CD4-positive, alpha-beta memory T cell (primary cell): ENCODE measurements around the gene CDK14. TPM values are rescaled to one million over a fixed set of nuclear protein-coding genes. Genes with fewer than 3 reads are reported as not detected.

Experiments used
- CTCF ChIA-PET: fragments of 350-600 bp; sonication (Branson Sonifier 250); formaldehyde crosslinking; loops from one replicate; lab custom pipeline; 2021; ENCODE audit warnings: inconsistent platforms; ENCODE audit not compliant: partially characterized antibody; lab: Charles Lee
- POLR2A ChIA-PET: fragments of 350-600 bp; sonication (Branson Sonifier 250); formaldehyde crosslinking; loops from one replicate; lab custom pipeline; 2021; ENCODE audit not compliant: partially characterized antibody; lab: Charles Lee
- DNase-seq, 5 donors: peaks; one replicate each; pipeline versions ENCODE4 v3.0.0 to v3.0.0-alpha.2; 2020 to 2022; ENCODE audit warnings: mixed read lengths in 1 of 5
- H3K27ac ChIP-seq: one replicate; pipeline ENCODE4 v1.7.0; 2013; ENCODE audit warnings: low read depth, low read length
- H3K27me3 ChIP-seq: 2 replicates; pipeline ENCODE4 v1.7.0; 2013; ENCODE audit warnings: mild to moderate bottlenecking, low read length, moderate library complexity; ENCODE audit not compliant: insufficient read depth
- H3K36me3 ChIP-seq: 2 replicates; pipeline ENCODE4 v1.7.0; 2013; ENCODE audit warnings: mild to moderate bottlenecking, low read length, moderate library complexity; ENCODE audit not compliant: insufficient read depth
- H3K4me1 ChIP-seq: 2 replicates; pipeline ENCODE4 v1.7.0; 2013; ENCODE audit warnings: mild to moderate bottlenecking, low read length, moderate library complexity; ENCODE audit not compliant: insufficient read depth
- H3K4me3 ChIP-seq, 2 donors: one replicate each; pipeline ENCODE4 v1.7.0; 2013; ENCODE audit warnings: low read length in 2 of 2, mild to moderate bottlenecking in 1 of 2
- H3K9me3 ChIP-seq, 2 donors: one replicate each; pipeline ENCODE4 v1.7.0; 2013; ENCODE audit warnings: low read length in 2 of 2, control low read depth in 1 of 2; ENCODE audit not compliant: control insufficient read depth in 1 of 2
- H3K27ac Mint-ChIP-seq, 7 donors: one replicate each; pipeline ENCODE4 v1.8.0; 2020 to 2021; ENCODE audit warnings: mixed read lengths in 7 of 7, mild to moderate bottlenecking in 6 of 7, inconsistent platforms in 3 of 7, moderate library complexity in 3 of 7
- H3K27me3 Mint-ChIP-seq, 2 donors: one replicate each; pipeline ENCODE4 v1.8.0; 2020 to 2021; ENCODE audit warnings: mixed read lengths in 2 of 2
- H3K36me3 Mint-ChIP-seq, 2 donors: one replicate each; pipeline ENCODE4 v1.8.0; 2020 to 2021; ENCODE audit warnings: mixed read lengths in 2 of 2, inconsistent platforms in 1 of 2, mild to moderate bottlenecking in 1 of 2
- H3K4me1 Mint-ChIP-seq, 4 donors: one replicate each; pipeline ENCODE4 v1.8.0; 2020 to 2021; ENCODE audit warnings: mixed read lengths in 4 of 4, mild to moderate bottlenecking in 1 of 4
- H3K4me3 Mint-ChIP-seq, 8 donors: one replicate each; pipeline ENCODE4 v1.8.0; 2020 to 2021; ENCODE audit warnings: mixed read lengths in 8 of 8, mild to moderate bottlenecking in 7 of 8, moderate library complexity in 6 of 8, inconsistent platforms in 3 of 8
- H3K9me3 Mint-ChIP-seq, 8 donors: one replicate each; pipeline ENCODE4 v1.8.0; 2020 to 2021; ENCODE audit warnings: mixed read lengths in 8 of 8, mild to moderate bottlenecking in 5 of 8, inconsistent platforms in 3 of 8, moderate library complexity in 1 of 8
- intact Hi-C: fragments of 100-400 bp; cut with micrococcal nuclease; formaldehyde crosslinking; loops from one replicate; pipeline ENCODE4 v1.15.1; 2023
- polyA plus RNA-seq, 2 donors: library from polyadenylated mRNA; unstranded; fragments of 300-500 nt; fragmentation: Illumina TruSeq; gene quantifications; one replicate each; pipeline ENCODE4 v1.2.3, GENCODE V29; 2021
- total RNA-seq, 2 experiments: library from RNA; stranded (reverse); gene quantifications; one replicate each; pipeline ENCODE4 v1.2.3, GENCODE V29; 2021

CDK14 gene
- total and polyA plus RNA-seq, 4 experiments from 2014 or later = 0.47 to 0.81 (median 0.70) TPM; not detected in 1

DNA sequence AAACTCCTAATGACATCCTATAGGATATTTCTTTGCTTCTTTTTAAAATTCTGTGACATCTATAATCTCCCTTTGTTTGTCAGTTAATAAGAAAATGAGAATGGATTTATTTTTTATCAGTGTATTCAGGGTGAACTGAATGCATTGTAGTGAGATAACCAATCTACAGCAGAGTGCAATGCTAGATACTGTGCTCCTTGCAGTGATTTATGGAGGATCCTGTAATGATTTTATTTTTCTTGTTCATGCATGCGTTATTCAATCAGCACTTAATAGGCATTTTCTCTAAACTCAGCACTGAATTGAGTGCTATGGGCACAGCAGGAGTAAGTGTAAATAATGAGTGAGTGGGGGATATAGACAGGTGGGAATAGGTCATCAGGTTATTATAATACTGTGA is 253.9 kb downstream of the CDK14 start:
- Histone ChIP-seq H3K4me1 (no peaks in the 10 kb centered on the region), H3K27me3 (no peaks in the 10 kb centered on the region), H3K27ac (no peak overlapping the region), H3K9me3 (no peaks in the 10 kb centered on the region), H3K36me3 (no peaks in the 10 kb centered on the region), H3K4me3 (no peak overlapping the region)
- Mint-ChIP-seq H3K4me1 (no peaks in the 10 kb centered on the region), H3K27ac (no peak overlapping the region), H3K9me3 (peaks cover 0 to 6% (median 0%) of the 10 kb centered on the region in 8 donors), H3K27me3 (no peaks in the 10 kb centered on the region), H3K4me3 (no peak overlapping the region), H3K36me3 (no peaks in the 10 kb centered on the region)
- CTCF ChIA-PET = no interaction called here
- no peak for DNase-seq
- intact Hi-C loops = no loop called here
- POLR2A ChIA-PET = no interaction called here

GRCh38 chr7:90850471-90850870 is 254.3 kb downstream of the CDK14 start:
- Histone ChIP-seq H3K27me3 (no peaks in the 10 kb centered on the region), H3K36me3 (no peaks in the 10 kb centered on the region), H3K4me1 (no peaks in the 10 kb centered on the region), H3K4me3 (no peak overlapping the region), H3K9me3 (no peaks in the 10 kb centered on the region), H3K27ac (no peak overlapping the region)
- intact Hi-C loops = no loop called here
- peaks cover 0 to 6% (median 0%) of the 10 kb centered on the region in 8 donors for H3K9me3 Mint-ChIP-seq
- ChIA-PET CTCF (no interaction called here), POLR2A (no interaction called here)
- H3K36me3 Mint-ChIP-seq = no peaks in the 10 kb centered on the region
- DNase-seq = no peak
- H3K4me1 Mint-ChIP-seq = no peaks in the 10 kb centered on the region
- H3K27me3 Mint-ChIP-seq = no peaks in the 10 kb centered on the region
- no peak overlapping the region for H3K4me3 Mint-ChIP-seq
- no peak overlapping the region for H3K27ac Mint-ChIP-seq

- H3K4me3 Mint-ChIP-seq = no peak overlapping the region
- no peaks in the 10 kb centered on the region for H3K27me3 Mint-ChIP-seq
- Histone ChIP-seq H3K4me3 (no peak overlapping the region), H3K27me3 (no peaks in the 10 kb centered on the region), H3K4me1 (no peaks in the 10 kb centered on the region), H3K27ac (no peak overlapping the region), H3K9me3 (no peaks in the 10 kb centered on the region), H3K36me3 (no peaks in the 10 kb centered on the region)
- H3K27ac Mint-ChIP-seq = no peak overlapping the region
- intact Hi-C loops = no loop called here
- ChIA-PET POLR2A (no interaction called here), CTCF (no interaction called here)
- H3K36me3 Mint-ChIP-seq = no peaks in the 10 kb centered on the region
- H3K4me1 Mint-ChIP-seq = no peaks in the 10 kb centered on the region
- peaks cover 0 to 3% (median 0%) of the 10 kb centered on the region in 8 donors for H3K9me3 Mint-ChIP-seq
- no peak for DNase-seq
Observed at GRCh38 chr7:90853205-90853604, 257.1 kb downstream of the CDK14 start.

DNA sequence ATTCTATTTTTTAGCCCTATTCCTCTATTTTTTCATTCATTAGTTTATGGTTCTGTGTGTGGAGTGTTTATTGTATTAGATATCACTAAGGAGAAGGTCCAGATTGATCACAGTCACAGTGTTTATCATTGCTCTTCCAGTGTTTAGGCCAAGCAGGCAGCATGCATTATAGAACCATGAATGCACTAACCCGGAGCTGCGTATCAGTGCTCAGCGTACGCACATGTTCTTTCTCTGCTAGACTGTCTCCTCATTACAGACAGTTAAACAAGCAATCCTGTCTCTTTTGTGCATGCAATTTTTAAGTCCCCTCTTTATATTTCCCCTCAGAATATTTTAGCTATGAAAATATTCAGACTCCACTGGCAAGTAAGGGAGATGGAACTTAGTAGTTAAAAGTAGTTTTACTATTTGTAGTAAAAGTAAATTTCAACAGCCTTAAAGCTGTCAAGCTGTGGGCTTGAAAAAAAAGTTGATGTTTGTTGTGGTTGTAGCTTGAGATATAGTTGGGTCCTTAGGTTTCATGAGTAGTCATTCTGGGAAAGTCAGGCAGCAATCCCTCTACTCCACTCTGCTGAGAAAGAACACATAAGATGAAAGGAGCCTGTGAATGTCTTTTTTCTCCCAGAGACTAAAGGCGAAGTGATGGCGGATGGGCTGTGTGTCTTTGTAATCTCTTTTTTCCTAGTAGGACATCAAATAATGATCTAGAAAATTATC is 260.4 kb downstream of the CDK14 start:
- no peak for DNase-seq
- no peak overlapping the region for H3K4me3 Mint-ChIP-seq
- Histone ChIP-seq H3K9me3 (no peaks in the 10 kb centered on the region), H3K36me3 (no peaks in the 10 kb centered on the region), H3K27me3 (no peaks in the 10 kb centered on the region), H3K4me1 (no peaks in the 10 kb centered on the region), H3K4me3 (no peak overlapping the region), H3K27ac (no peak overlapping the region)
- H3K27me3 Mint-ChIP-seq = no peaks in the 10 kb centered on the region
- no peaks in the 10 kb centered on the region for H3K36me3 Mint-ChIP-seq
- no peak overlapping the region for H3K27ac Mint-ChIP-seq
- H3K4me1 Mint-ChIP-seq = no peaks in the 10 kb centered on the region
- ChIA-PET CTCF (no interaction called here), POLR2A (no interaction called here)
- no peaks in the 10 kb centered on the region for H3K9me3 Mint-ChIP-seq
- intact Hi-C loops = no loop called here

DNA sequence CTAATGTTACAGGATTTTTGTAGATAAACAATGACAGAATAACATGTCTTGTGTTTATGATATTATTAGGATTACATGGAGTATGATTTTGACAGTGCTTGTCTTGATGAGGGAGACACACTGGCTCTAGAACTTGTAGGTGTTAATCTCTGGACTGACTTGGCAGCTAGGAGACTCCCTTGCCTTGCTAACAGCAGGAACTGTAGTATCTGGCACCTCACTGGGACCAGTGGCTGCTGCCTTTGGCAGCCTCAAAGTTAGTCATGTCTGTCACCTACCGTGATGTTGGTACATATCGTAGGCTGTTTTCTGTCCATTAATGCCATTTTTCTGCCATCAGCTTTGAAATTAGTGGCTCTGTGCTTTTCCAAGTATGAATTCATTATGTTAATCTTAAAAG is 261.5 kb downstream of the CDK14 start:
- Histone ChIP-seq H3K4me3 (no peak overlapping the region), H3K27ac (no peak overlapping the region), H3K27me3 (no peaks in the 10 kb centered on the region), H3K36me3 (no peaks in the 10 kb centered on the region), H3K9me3 (no peaks in the 10 kb centered on the region), H3K4me1 (no peaks in the 10 kb centered on the region)
- DNase-seq = no peak
- no peaks in the 10 kb centered on the region for H3K9me3 Mint-ChIP-seq
- H3K4me3 Mint-ChIP-seq = no peak overlapping the region
- intact Hi-C loops = no loop called here
- H3K27ac Mint-ChIP-seq = no peak overlapping the region
- ChIA-PET POLR2A (no interaction called here), CTCF (no interaction called here)
- no peaks in the 10 kb centered on the region for H3K36me3 Mint-ChIP-seq
- H3K4me1 Mint-ChIP-seq = no peaks in the 10 kb centered on the region
- H3K27me3 Mint-ChIP-seq = no peaks in the 10 kb centered on the region

GRCh38 chr7:90858546-90858945 is 262.4 kb downstream of the CDK14 start:
- ChIA-PET CTCF (no interaction called here), POLR2A (no interaction called here)
- Mint-ChIP-seq H3K4me3 (no peak overlapping the region), H3K9me3 (no peaks in the 10 kb centered on the region), H3K36me3 (no peaks in the 10 kb centered on the region), H3K27ac (no peak overlapping the region), H3K4me1 (no peaks in the 10 kb centered on the region), H3K27me3 (no peaks in the 10 kb centered on the region)
- DNase-seq = no peak
- H3K4me1 ChIP-seq = no peaks in the 10 kb centered on the region
- no peaks in the 10 kb centered on the region for H3K36me3 ChIP-seq
- no peak overlapping the region for H3K27ac ChIP-seq
- H3K4me3 ChIP-seq = no peak overlapping the region
- intact Hi-C loops = no loop called here
- H3K27me3 ChIP-seq = no peaks in the 10 kb centered on the region
- H3K9me3 ChIP-seq = no peaks in the 10 kb centered on the region

DNA sequence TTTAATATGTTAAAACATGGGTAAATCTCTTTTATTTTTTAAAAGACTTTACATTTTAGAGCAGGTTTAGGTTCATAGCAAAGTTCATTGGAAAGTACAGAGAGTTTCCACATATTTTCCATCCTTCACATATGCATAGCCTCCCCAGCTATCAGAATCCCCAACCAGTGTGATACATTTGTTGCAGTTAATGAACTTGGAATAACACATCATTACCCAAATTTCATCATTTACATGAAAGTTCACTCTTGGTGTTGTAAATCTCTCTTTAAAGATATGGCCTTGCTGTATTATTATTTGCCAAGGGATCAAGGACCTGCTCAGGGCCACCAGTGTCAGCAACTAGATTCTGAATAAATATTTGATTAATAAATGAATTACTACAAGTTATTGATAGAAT is 263.4 kb downstream of the CDK14 start:
- no peaks in the 10 kb centered on the region for H3K36me3 ChIP-seq
- H3K4me1 ChIP-seq = no peaks in the 10 kb centered on the region
- Mint-ChIP-seq H3K4me1 (no peaks in the 10 kb centered on the region), H3K9me3 (no peaks in the 10 kb centered on the region), H3K36me3 (no peaks in the 10 kb centered on the region), H3K4me3 (no peak overlapping the region), H3K27ac (no peak overlapping the region), H3K27me3 (no peaks in the 10 kb centered on the region)
- intact Hi-C loops = no loop called here
- H3K9me3 ChIP-seq = no peaks in the 10 kb centered on the region
- H3K27ac ChIP-seq = no peak overlapping the region
- no peak overlapping the region for H3K4me3 ChIP-seq
- POLR2A ChIA-PET = no interaction called here
- no peak for DNase-seq
- CTCF ChIA-PET = no interaction called here
- H3K27me3 ChIP-seq = no peaks in the 10 kb centered on the region
